NCI-H2171 treated with DMSO at 0.1 percent for 48 hours (cell line): ENCODE data around the gene CCR3.

ENCODE experiments used
- DNase-seq: peaks from one replicate; lab custom pipeline; 2025; lab: John Stamatoyannopoulos, UW

The CCR3 gene

DNA sequence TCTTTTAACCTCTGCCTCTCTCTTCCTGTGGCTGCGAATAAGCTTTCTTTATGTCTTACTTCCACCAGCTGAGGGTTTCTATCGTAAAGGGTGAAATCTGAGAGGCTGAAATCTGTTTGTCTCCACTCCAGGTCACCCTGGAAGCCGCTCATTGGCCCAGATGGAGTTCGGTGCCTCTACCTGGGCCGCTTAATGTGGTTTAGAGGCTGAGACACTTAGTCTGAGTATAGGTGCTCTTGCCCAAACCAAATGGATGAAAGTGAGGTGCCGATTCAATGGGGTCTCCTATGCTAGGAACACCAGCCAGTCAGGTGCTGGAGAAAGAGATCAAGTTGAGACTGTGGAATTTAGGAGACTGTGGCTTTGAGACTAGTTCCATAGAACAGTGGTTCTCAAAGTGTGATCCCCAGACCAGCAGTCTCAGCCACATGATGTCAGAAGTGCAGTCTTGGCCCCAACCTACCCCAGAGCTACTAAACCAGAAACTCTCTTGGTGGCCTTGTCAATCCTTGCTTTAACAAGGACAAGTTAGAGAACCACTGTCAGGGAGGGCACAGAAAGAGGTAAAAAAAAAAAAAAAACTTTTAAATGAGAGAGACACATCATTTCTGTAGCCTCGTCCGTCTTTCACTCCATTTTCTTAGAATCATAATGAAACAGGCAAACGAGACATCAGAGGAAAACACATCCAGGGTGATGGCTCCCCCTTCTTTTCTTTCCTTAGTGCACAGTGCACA, 56.8 kb downstream of the CCR3 start:
- no peak for DNase-seq

DNA sequence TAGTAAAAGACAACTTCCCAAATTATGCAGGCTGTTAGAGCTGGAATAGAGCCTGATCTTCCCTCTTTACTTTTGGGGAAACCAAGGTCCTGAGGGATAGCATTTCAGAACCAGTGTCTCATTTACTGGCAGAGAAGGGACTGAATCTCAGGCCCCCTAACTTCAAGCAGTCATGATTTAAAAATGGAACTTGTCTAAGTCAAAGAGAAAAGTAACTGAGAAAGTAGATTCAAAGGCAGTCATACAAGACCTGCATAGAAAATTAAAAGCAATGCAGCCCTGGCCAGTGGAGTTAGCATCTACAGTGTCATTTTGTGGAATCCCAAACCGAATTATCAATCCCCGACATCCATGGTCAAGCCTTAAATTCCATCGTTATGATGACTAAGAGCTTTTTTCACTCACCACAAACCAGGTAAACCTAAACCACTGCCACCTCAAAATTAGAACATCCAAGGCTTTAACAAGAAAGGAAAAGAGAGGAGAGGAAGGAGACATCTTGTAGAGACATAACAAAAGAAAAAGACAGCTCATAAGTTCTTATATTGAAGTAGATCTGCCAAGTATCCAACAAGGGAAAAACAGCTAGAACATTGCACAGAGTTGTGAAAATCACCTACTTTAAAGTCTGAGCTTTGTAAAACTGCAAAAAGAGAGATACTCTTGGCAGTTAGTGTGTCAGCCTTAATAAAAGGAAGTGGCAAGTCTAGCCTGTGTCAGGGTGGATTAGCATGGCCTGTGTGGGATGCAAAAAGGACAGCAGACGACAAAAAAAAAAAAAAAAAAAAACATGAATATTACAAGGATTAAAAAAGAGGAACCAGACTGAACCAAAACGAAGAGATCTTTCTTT, 57.6 kb downstream of the CCR3 start:
- no peak for DNase-seq

DNA sequence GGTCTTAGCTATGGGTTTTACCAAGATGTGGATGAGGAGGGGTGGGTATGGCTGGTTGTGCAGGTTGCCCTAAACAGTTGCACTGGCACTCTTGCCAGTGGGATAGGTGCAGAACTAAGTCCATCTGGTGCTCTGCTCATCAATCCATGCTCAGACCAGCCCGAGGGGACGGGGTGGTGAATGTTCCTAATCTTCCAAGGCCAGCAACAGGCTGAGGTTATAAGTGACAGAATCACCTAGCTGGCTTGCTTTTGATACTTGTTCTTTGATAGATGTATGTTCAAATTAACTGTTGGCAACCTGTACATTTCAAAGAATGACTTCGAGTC, 58.2 kb downstream of the CCR3 start:
- no peak for DNase-seq

DNA sequence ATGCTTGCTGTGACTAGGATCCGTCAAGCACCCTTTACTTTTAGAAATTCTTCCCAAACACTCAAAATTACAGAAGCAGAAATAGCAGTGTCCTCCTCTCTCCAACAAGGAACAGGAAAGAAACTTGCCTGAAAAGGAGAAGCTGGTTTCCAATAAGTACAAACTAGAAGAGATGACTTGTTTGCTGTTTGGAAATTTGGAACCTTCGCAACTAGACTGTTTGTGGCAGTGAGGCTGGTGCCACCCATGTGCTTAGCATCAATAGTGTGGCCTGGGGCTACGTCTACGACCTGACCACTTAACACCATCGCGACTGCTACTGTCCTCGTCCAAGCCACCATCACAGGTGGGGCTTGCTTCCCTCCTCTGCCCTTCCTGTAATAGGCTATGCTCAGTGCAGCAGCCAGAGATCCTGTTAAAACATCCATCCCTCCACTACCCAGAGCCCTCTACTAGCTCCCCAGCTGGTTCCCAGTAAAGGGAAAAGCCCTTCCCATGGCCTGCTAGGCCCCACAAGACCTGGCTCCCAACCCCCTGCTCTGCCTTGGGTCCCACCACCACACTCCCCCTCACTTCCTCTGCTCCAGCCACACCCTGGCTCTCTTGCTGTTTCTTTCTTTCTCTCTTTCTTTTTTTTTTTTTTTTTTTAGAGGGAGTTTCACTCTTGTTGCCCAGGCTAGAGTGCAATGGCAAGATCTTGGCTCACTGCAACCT, 59.0 kb downstream of the CCR3 start:
- no peak for DNase-seq

DNA sequence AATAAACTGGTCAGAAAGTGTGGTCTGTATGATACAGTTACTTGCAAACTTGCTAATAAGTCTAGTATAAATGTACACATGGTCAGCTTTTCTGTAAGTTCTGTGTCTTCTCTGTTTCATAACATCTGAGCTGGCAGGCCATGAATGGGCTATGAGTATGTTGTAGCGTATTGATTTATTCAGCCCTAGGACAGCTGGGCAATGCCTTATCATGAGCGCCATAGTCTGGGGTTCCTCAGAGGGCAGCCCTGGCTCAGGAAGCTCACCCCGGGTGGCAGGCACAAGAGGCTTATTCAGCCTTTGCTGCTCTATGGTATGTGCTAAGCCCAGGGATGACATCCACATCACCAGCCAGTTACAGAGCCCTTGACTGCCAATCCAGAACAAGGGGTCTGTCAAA, 61.0 kb downstream of the CCR3 start:
- no peak for DNase-seq

DNA sequence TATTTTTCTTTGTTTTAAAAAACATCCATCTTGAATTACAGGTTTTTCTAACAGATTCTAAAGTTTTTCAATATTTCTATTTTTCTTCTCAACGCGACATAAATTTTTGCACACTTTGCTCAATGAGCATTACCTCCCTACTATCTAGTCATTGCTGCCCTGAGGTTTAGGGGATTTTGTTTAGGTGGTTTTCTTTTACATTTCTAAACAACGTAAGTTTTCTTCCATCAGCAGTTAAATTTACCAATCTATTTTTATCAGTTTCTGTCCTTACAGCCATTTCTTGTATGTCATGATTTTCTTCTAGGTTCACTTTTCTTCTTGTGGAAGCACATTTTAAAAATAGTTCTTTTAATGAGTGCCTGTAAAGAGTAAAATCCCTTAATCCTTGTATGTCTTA, 62.5 kb downstream of the CCR3 start:
- DNase-seq, result no peak

DNA sequence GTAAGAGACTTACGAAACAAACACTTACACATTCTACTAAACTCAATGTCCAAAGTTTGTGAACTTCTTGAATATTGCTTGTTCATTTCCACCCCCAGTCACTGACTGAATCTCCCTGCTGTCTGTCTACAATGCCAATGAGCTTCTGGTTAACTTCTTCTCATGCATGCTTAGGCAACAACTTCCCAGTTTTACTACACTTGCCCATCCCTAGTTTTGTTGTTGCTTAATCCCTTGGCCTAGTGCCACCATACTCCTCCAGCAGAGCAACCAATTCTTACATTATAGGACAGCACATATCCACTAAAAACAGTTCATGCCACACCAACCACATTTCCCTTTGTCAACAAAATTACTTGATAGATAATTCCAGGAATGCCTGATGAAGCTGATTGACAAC, 70.7 kb downstream of the CCR3 start:
- no peak for DNase-seq

DNA sequence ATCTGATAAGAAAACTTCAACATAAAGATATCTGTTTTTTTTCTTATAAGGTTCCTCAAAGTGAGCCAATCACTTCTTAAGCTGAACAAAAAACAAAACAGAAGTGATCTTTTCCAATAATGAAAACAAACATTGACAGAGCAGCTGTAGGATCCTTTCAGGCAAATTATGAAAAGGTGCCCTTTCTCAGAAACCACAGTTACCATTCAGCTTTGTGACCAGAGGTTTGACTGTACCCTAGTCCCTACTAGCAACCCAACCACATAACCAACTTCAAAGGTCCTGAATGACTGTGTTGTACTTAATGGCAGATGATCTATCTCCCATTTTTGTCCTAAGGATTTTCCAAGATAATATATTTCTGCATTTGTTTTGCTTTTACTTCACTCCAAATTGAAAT, 72.3 kb downstream of the CCR3 start:
- no peak for DNase-seq

DNA sequence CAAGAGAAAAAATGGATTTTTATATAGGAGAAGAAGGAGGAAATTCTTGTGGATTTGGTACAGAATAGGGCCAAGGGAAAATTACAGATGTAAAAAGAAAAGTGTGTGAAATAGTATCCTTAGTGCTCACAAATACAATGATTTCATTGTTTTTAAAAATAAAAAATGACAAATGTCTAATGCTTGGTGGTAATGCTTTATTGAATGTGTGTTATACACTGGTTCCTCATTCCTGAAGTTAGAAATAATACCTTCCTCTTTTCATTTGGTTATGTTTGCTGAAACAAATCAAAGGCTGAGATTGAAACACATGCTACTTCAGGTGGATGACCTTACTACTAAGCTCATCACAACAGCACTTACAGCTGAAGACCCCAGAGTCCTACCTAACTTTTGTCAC, 73.9 kb downstream of the CCR3 start:
- no peak for DNase-seq
